Esophagus muscularis mucosa (tissue), 4 donors: ENCODE measurements around the gene STKLD1.

ENCODE experiments used
- EP300 ChIP-seq: sonication (generic); formaldehyde crosslinking; IDR thresholded peaks from one replicate; pipeline ENCODE4 v1.6.1; 2017; ENCODE audit warnings: antibody characterized with exemption
- POLR2A ChIP-seq: fragments of 450-650 bp; IDR thresholded peaks from one replicate; pipeline ENCODE4 v1.6.1; 2017; ENCODE audit warnings: antibody characterized with exemption, moderate library complexity, mild to moderate bottlenecking, low read depth
- TF ChIP-seq, protein P1 (sequence below), 3 experiments: fragments of 200-600 bp in 2 of 3; fragments of 450-650 bp in 1 of 3; sonication (generic) in 2 of 3; IDR thresholded peaks; one replicate each; pipeline ENCODE4 v1.5.1; 2017 to 2019; ENCODE audit warnings: antibody characterized with exemption in 3 of 3, mild to moderate bottlenecking in 2 of 3, moderate library complexity in 1 of 3

DNA sequence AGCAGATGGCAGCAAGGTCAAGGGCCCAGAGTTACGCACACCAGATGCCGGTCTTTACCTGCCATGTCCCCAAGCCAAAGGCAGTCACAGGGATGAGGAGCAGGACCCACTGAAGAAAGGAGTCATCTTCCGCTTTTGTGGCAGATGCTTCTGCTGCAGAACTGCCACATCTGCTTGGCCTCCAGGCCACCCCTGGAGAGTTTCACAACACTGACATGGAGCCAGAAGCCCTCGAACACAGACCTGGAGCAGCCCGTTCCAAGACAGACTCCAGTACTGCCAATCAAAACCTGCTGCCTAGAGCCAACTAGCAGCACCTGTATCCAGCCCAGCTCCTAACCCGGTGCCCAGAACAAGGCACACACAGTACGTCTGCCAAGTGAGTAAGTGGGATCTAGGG, 21.4 kb upstream of the STKLD1 start:
- TF ChIP-seq, protein P1, sequence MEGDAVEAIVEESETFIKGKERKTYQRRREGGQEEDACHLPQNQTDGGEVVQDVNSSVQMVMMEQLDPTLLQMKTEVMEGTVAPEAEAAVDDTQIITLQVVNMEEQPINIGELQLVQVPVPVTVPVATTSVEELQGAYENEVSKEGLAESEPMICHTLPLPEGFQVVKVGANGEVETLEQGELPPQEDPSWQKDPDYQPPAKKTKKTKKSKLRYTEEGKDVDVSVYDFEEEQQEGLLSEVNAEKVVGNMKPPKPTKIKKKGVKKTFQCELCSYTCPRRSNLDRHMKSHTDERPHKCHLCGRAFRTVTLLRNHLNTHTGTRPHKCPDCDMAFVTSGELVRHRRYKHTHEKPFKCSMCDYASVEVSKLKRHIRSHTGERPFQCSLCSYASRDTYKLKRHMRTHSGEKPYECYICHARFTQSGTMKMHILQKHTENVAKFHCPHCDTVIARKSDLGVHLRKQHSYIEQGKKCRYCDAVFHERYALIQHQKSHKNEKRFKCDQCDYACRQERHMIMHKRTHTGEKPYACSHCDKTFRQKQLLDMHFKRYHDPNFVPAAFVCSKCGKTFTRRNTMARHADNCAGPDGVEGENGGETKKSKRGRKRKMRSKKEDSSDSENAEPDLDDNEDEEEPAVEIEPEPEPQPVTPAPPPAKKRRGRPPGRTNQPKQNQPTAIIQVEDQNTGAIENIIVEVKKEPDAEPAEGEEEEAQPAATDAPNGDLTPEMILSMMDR (IDR thresholded peaks at IDR 0.05) = no peak
- no peak for TF ChIP-seq EP300
- no peak for TF ChIP-seq POLR2A
